Upper lobe of left lung (tissue), 4 donors: ENCODE measurements around the gene DELE1.

Experiments used
- CTCF ChIP-seq, 6 experiments: fragments of 450-650 bp in 4 of 6; fragments of 200-600 bp in 2 of 6; sonication (generic) in 2 of 6; IDR thresholded peaks; one replicate each; pipeline ENCODE4 v1.5.1; 2016 to 2019; ENCODE audit warnings: antibody characterized with exemption in 6 of 6
- POLR2A ChIP-seq, 4 donors: fragments of 450-650 bp; IDR thresholded peaks; one replicate each; pipeline ENCODE4 v1.5.1; 2016 to 2017; ENCODE audit warnings: antibody characterized with exemption in 4 of 4, mild to moderate bottlenecking in 2 of 4
- POLR2AphosphoS5 ChIP-seq, 2 donors: sonication (generic); formaldehyde crosslinking; IDR thresholded peaks; one replicate each; pipeline ENCODE4 v1.5.1; 2017; ENCODE audit warnings: antibody characterized with exemption in 2 of 2

GRCh38 chr5:141948812-141949211 lies 25.1 kb downstream of the DELE1 start:
- TF ChIP-seq POLR2AphosphoS5 (IDR thresholded peaks at IDR 0.05) (no peak), CTCF (IDR thresholded peaks at IDR 0.05) (no peak), POLR2A (IDR thresholded peaks at IDR 0.05) (no peak)
